Peyer's patch (tissue), 4 donors: Measurements from ENCODE around the gene SIGLEC6.

Source experiments
- CTCF ChIP-seq, 6 experiments: fragments of 450-650 bp in 4 of 6; fragments of 200-600 bp in 2 of 6; sonication (generic) in 1 of 6; IDR thresholded peaks; one replicate each; pipeline ENCODE4 v1.5.1; 2017 to 2019; ENCODE audit warnings: antibody characterized with exemption in 6 of 6, mild to moderate bottlenecking in 3 of 6, moderate library complexity in 1 of 6
- POLR2A ChIP-seq, 2 donors: fragments of 450-650 bp; IDR thresholded peaks; one replicate each; pipeline ENCODE4 v1.5.1; 2017; ENCODE audit warnings: antibody characterized with exemption in 2 of 2, mild to moderate bottlenecking in 2 of 2, moderate library complexity in 2 of 2

GRCh38 chr19:51559240-51559639 lies 27.8 kb upstream of the SIGLEC6 start:
- TF ChIP-seq CTCF (IDR thresholded peaks at IDR 0.05) = no peak
- no peak for TF ChIP-seq POLR2A (IDR thresholded peaks at IDR 0.05)
